GM12878 (cell line): ENCODE measurements around the gene MYOM1. TPM values are rescaled to one million over a fixed set of nuclear protein-coding genes. Genes with fewer than 3 reads are reported as not detected.

Source experiments
- ATAC-seq: fragments of 200-7000 bp; cut with Tn5 transposase; 3 replicates; pipeline ENCODE4 v1.9.1; 2020; ENCODE audit warnings: mild to moderate bottlenecking, moderate library complexity
- BruUV-seq: library from RNA; stranded (reverse); fragments of 400-500 nt; replicated peaks from 2 replicates; lab custom pipeline; 2021; lab: Mats Ljungman, UMichigan
- CTCF ChIA-PET: fragments of 300-600 bp; sonication (Branson Sonifier 250); formaldehyde crosslinking; extraction: SDS; loops from one replicate; lab custom pipeline; 2021; ENCODE audit warnings: inconsistent platforms; lab: Yijun Ruan, JAX
- POLR2A ChIA-PET: fragments of 350-600 bp; formaldehyde crosslinking; extraction: SDS; loops from one replicate; lab custom pipeline; 2021; ENCODE audit warnings: inconsistent platforms; lab: Charles Lee
- RAD21 ChIA-PET: fragments of 300-600 bp; sonication (Branson Sonifier 250); formaldehyde crosslinking; loops from one replicate; lab custom pipeline; 2023; ENCODE audit warnings: antibody characterized with exemption; ENCODE audit not compliant: unreplicated experiment; lab: Charles Lee
- SMC1A ChIA-PET: fragments of 300-600 bp; sonication (Branson Sonifier 250); formaldehyde crosslinking; loops from one replicate; lab custom pipeline; 2023; ENCODE audit not compliant: unreplicated experiment, uncharacterized antibody; lab: Charles Lee
- DNase-seq: peaks from one replicate; pipeline ENCODE4 v3.0.0-alpha.2; 2011; ENCODE audit warnings: low read depth, low spot score
- FAIRE-seq: peaks from 3 replicates; lab custom pipeline; 2011; peaks lifted over from hg19 to GRCh38; lab: Jason Lieb, UNC
- H2AFZ ChIP-seq: 2 replicates; pipeline ENCODE4 v1.6.0; 2011; ENCODE audit warnings: low read depth, low read length, control low read depth; ENCODE audit not compliant: control insufficient read depth
- H3K27ac ChIP-seq: 2 replicates; pipeline ENCODE4 v1.5.1; 2011; ENCODE audit warnings: control low read depth; ENCODE audit not compliant: control insufficient read depth, insufficient read depth
- H3K27me3 ChIP-seq, 2 experiments: replicated peaks in 1 of 2; 2 replicates each; pipeline versions ENCODE4 v1.6.0 to v1.6.1; 2011; ENCODE audit warnings: low read length in 1 of 2; ENCODE audit not compliant: control insufficient read depth in 2 of 2, insufficient read depth in 2 of 2
- H3K36me3 ChIP-seq, 2 experiments: 2 replicates each; pipeline ENCODE4 v1.5.1; 2011; ENCODE audit warnings: low read length in 1 of 2; ENCODE audit not compliant: control insufficient read depth in 2 of 2, insufficient read depth in 2 of 2
- H3K4me1 ChIP-seq: 2 replicates; pipeline ENCODE4 v1.6.1; 2011; ENCODE audit warnings: mild to moderate bottlenecking, low read length, moderate library complexity, mixed read lengths; ENCODE audit not compliant: control insufficient read depth, insufficient read depth
- H3K4me2 ChIP-seq: 2 replicates; pipeline ENCODE4 v1.6.0; 2011; ENCODE audit warnings: control low read depth; ENCODE audit not compliant: control insufficient read depth, insufficient read depth
- H3K4me3 ChIP-seq: fragments of 200-600 bp; sonication (generic); 2 replicates; pipeline ENCODE4 v1.5.1; 2016
- H3K79me2 ChIP-seq: 2 replicates; pipeline ENCODE4 v1.6.0; 2011; ENCODE audit warnings: low read length; ENCODE audit not compliant: control insufficient read depth, insufficient read depth
- H3K9ac ChIP-seq: 2 replicates; pipeline ENCODE4 v1.8.0; 2011; ENCODE audit warnings: low read length, control low read depth, mixed read lengths; ENCODE audit not compliant: control insufficient read depth, insufficient read depth
- H3K9me3 ChIP-seq: replicated peaks from 3 replicates; pipeline ENCODE4 v1.5.1; 2011; ENCODE audit warnings: mild to moderate bottlenecking, low read length; ENCODE audit not compliant: control insufficient read depth, insufficient read depth
- H4K20me1 ChIP-seq: 2 replicates; pipeline ENCODE4 v1.6.0; 2011; ENCODE audit not compliant: control insufficient read depth, insufficient read depth
- BHLHE40 ChIP-seq, 2 experiments: fragments of 450-650 bp in 1 of 2; IDR thresholded peaks; 2 replicates each; pipeline ENCODE4 v1.6.1; 2011 to 2017; ENCODE audit warnings: low read depth in 2 of 2, borderline replicate concordance in 1 of 2, improper control_type of control experiment in 1 of 2, low read length in 1 of 2, mild to moderate bottlenecking in 1 of 2
- CBFB ChIP-seq: IDR thresholded peaks from 2 replicates; pipeline ENCODE4 v1.6.1; 2016; ENCODE audit warnings: antibody characterized with exemption, low read depth
- CEBPB ChIP-seq, 2 experiments: fragments of 150-350 bp in 1 of 2; IDR thresholded peaks; 2 replicates each; pipeline ENCODE4 v1.6.1; 2012 to 2014; ENCODE audit warnings: low read depth in 2 of 2, low read length in 2 of 2, borderline replicate concordance in 1 of 2, inconsistent platforms in 1 of 2
- EZH2 ChIP-seq: IDR thresholded peaks from 2 replicates; pipeline ENCODE4 v1.6.1; 2012; ENCODE audit warnings: low read depth, mild to moderate bottlenecking, control low read depth, inconsistent platforms, low read length, borderline replicate concordance; ENCODE audit not compliant: control insufficient read depth
- GABPA ChIP-seq: IDR thresholded peaks from 2 replicates; pipeline ENCODE4 v1.6.1; 2014; ENCODE audit warnings: antibody characterized with exemption, low read depth, mild to moderate bottlenecking, inconsistent platforms
- MYB ChIP-seq: fragments of 150-350 bp; IDR thresholded peaks from 2 replicates; pipeline ENCODE4 v1.6.1; 2014; ENCODE audit warnings: mild to moderate bottlenecking, low read depth, low read length, borderline replicate concordance
- POLR2AphosphoS5 ChIP-seq: IDR thresholded peaks from 2 replicates; pipeline ENCODE4 v1.6.1; 2011; ENCODE audit warnings: mild to moderate bottlenecking, low read length, inconsistent platforms
- TAF1 ChIP-seq: IDR thresholded peaks from 2 replicates; pipeline ENCODE4 v1.6.1; 2011; ENCODE audit warnings: mild to moderate bottlenecking, low read depth, low read length, borderline replicate concordance
- TCF12 ChIP-seq: IDR thresholded peaks from 2 replicates; pipeline ENCODE4 v1.6.1; 2011; ENCODE audit warnings: low read depth, mild to moderate bottlenecking, low read length
- WGBS: methylation state at CpG from one replicate; pipeline ENCODE4 v1.1.6; 2016; ENCODE audit warnings: low lambda C conversion rate; ENCODE audit not compliant: insufficient replicate concordance, insufficient coverage; ENCODE audit errors: missing lambda C conversion rate; 5-methylcytosine and 5-hydroxymethylcytosine counted together
- in situ Hi-C: fragments of 300-500 bp; cut with MboI; formaldehyde crosslinking; loops from 9 replicates; pipeline ENCODE4 v1.14.3; 2018; ENCODE audit warnings: mixed read lengths
- intact Hi-C: fragments of 100-400 bp; cut with micrococcal nuclease; formaldehyde crosslinking; loops from one replicate; pipeline ENCODE4 v1.14.2; 2022; ENCODE audit not compliant: unreplicated experiment
- polyA plus RNA-seq, 11 experiments: library from polyadenylated mRNA; depleted of rRNA in 4 of 11; unstranded in 6 of 11; stranded (reverse) in 5 of 11; fragments of >200 nt; fragmentation: Nextera tagmentation in 4 of 11; fragmentation: Illumina TruSeq in 1 of 11; extraction: Ambion mirVana in 4 of 11; extraction: Trizol in 1 of 11; gene quantifications; 1 replicate in 1 of 11; 2 replicates in 10 of 11; pipeline versions ENCODE4 v1.2.1 to v1.2.3, GENCODE V29; 2011 to 2016; ENCODE audit warnings: inconsistent platforms in 2 of 11, missing spikeins in 2 of 11, low read depth in 1 of 11
- total RNA-seq, 4 experiments: library from RNA; depleted of rRNA in 3 of 4; stranded (reverse); fragments of >200 nt in 3 of 4; fragmentation: Illumina TruSeq in 1 of 4; extraction: Trizol in 1 of 4; gene quantifications; 2 replicates each; pipeline versions ENCODE4 v1.2.1 to v1.2.3, GENCODE V29; 2013 to 2021
- TF ChIP-seq, protein P1 (sequence below): fragments of 450-650 bp; IDR thresholded peaks from 2 replicates; pipeline ENCODE4 v1.6.1; 2016; ENCODE audit warnings: mild to moderate bottlenecking
- TF ChIP-seq, protein P2 (sequence below): IDR thresholded peaks from 2 replicates; pipeline ENCODE4 v1.6.1; 2011; ENCODE audit warnings: low read depth, low read length, improper control_type of control experiment, borderline replicate concordance
- TF ChIP-seq, protein P3 (sequence below): fragments of 450-650 bp; formaldehyde crosslinking; IDR thresholded peaks from 2 replicates; pipeline ENCODE4 v1.4.0; 2020; ENCODE audit warnings: mild to moderate bottlenecking, moderate library complexity
- TF ChIP-seq, protein P4 (sequence below): IDR thresholded peaks from 2 replicates; pipeline ENCODE4 v1.6.1; 2012; ENCODE audit warnings: low read depth, low read length, improper control_type of control experiment

Gene MYOM1
- total and polyA plus RNA-seq, 10 of the 15 experiments (the other 5 are each of a cell fraction or from before 2014, with no cell fraction given), result 0.06 to 1.0 (median 0.57) TPM

DNA sequence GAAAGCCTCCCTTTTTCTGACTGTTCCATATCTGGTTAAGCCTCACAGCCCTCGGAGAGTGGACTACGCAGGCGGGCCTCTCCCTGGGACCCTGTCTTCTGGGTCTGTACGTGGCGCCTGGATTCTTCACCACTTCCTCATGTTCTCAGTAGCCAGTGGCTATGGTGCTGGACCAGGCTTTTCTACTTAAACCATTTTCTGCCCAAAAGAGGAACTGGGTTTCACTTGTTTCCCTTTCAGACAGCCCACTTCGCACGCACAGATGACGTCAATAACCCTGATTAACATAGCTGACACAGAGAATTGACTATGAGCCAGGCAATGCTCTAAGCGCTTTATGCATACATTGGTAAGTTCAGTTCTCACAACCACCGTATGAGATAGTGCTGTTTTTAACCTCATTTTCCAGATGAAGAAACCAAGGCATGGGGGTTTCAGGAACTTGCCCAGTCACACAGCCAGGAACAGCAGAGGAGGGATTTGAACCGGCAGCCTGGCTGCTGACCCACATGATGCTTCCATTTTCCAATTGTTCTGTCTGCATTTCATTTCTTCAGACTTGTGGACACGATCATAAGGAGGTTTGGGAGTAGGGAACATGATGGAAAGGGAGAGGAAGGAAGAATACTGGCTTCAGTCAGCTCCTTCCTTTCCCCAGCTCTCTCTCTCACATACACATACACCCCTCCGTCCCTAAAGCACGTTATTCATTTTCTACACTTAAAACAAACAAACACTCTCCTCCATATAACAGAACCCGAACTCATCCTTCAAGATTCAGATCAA lies 41.7 kb downstream of the MYOM1 start:
- Histone ChIP-seq H4K20me1 (no peaks in the 10 kb centered on the region), H3K27ac (peak overlapping the region; percentile 97), H3K4me2 (peak overlapping the region; percentile 73), H3K79me2 (no peaks in the 10 kb centered on the region), H3K36me3 (no peaks in the 10 kb centered on the region), H3K27me3 (no peaks in the 10 kb centered on the region), H3K4me3 (0 out of 2 replicates have a peak overlapping the region, but pooled peaks have one; percentile 6), H3K9ac (peak overlapping the region; percentile 48), H3K9me3 (no peaks in the 10 kb centered on the region), H3K4me1 (peaks cover 50% of the 10 kb centered on the region), H2AFZ (peak overlapping the region; percentile 43)
- intact Hi-C loops (loop anchor here (1.0 to 10.0 kb wide), 4 partner anchors 25 to 489 kb away; partner anchors contain the start of gene MYL12A), in situ Hi-C loops (no loop called here)
- POLR2A ChIA-PET, result interaction anchor here (0.8 to 2.3 kb wide), 9 partner anchors 22 to 210 kb away, joined by 3 to 10 read pairs (median 3); no protein-coding TSS in a partner anchor
- CTCF ChIA-PET, result interaction anchor here (0.7 to 6.9 kb wide), 10 partner anchors 9 to 216 kb away, joined by 3 to 59 read pairs (median 4); partner anchors contain the start of gene MYL12A
- RAD21 ChIA-PET, result interaction anchor here (0.9 to 3.1 kb wide), 7 partner anchors 15 to 73 kb away, joined by 3 to 22 read pairs (median 7); partner anchors contain the start of gene MYL12A
- BruUV-seq, result TSS peak; percentile 96
- ATAC-seq (peak; percentile 91), DNase-seq (peak; percentile 98), FAIRE-seq (peak; percentile 95)
- SMC1A ChIA-PET, result interaction anchor here (1.1 to 6.2 kb wide), 16 partner anchors 11 to 218 kb away, joined by 3 to 70 read pairs (median 6); partner anchors contain the start of gene MYL12A
- 14% methylated on average over 15 of the region's 15 CpGs for WGBS
- TF ChIP-seq CBFB, result peak; percentile 89; the same call in 1 of the 2 replicates
- TF ChIP-seq, protein P1, sequence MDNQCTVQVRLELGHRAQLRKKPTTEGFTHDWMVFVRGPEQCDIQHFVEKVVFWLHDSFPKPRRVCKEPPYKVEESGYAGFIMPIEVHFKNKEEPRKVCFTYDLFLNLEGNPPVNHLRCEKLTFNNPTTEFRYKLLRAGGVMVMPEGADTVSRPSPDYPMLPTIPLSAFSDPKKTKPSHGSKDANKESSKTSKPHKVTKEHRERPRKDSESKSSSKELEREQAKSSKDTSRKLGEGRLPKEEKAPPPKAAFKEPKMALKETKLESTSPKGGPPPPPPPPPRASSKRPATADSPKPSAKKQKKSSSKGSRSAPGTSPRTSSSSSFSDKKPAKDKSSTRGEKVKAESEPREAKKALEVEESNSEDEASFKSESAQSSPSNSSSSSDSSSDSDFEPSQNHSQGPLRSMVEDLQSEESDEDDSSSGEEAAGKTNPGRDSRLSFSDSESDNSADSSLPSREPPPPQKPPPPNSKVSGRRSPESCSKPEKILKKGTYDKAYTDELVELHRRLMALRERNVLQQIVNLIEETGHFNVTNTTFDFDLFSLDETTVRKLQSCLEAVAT, result peak; percentile 83; the same call in 1 of the 2 replicates
- 0 out of 2 replicates have a peak, but pooled peaks have one; percentile 65 for TF ChIP-seq EZH2
- peak; percentile 85 for TF ChIP-seq POLR2AphosphoS5
- TF ChIP-seq, protein P2, sequence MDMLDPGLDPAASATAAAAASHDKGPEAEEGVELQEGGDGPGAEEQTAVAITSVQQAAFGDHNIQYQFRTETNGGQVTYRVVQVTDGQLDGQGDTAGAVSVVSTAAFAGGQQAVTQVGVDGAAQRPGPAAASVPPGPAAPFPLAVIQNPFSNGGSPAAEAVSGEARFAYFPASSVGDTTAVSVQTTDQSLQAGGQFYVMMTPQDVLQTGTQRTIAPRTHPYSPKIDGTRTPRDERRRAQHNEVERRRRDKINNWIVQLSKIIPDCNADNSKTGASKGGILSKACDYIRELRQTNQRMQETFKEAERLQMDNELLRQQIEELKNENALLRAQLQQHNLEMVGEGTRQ, result no peak; the same call in 1 of the 2 replicates
- TF ChIP-seq, protein P3, sequence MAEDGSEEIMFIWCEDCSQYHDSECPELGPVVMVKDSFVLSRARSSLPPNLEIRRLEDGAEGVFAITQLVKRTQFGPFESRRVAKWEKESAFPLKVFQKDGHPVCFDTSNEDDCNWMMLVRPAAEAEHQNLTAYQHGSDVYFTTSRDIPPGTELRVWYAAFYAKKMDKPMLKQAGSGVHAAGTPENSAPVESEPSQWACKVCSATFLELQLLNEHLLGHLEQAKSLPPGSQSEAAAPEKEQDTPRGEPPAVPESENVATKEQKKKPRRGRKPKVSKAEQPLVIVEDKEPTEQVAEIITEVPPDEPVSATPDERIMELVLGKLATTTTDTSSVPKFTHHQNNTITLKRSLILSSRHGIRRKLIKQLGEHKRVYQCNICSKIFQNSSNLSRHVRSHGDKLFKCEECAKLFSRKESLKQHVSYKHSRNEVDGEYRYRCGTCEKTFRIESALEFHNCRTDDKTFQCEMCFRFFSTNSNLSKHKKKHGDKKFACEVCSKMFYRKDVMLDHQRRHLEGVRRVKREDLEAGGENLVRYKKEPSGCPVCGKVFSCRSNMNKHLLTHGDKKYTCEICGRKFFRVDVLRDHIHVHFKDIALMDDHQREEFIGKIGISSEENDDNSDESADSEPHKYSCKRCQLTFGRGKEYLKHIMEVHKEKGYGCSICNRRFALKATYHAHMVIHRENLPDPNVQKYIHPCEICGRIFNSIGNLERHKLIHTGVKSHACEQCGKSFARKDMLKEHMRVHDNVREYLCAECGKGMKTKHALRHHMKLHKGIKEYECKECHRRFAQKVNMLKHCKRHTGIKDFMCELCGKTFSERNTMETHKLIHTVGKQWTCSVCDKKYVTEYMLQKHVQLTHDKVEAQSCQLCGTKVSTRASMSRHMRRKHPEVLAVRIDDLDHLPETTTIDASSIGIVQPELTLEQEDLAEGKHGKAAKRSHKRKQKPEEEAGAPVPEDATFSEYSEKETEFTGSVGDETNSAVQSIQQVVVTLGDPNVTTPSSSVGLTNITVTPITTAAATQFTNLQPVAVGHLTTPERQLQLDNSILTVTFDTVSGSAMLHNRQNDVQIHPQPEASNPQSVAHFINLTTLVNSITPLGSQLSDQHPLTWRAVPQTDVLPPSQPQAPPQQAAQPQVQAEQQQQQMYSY, result no peak
- TF ChIP-seq MYB, result 0 out of 2 replicates have a peak, but pooled peaks have one; percentile 26
- TF ChIP-seq BHLHE40 (IDR thresholded peaks at IDR 0.05; ENCODE audit: borderline replicate concordance in 1 of 2, low read depth in 2 of 2, low read length in 1 of 2), result peak; percentile 78 to 89
- TF ChIP-seq, protein P4, sequence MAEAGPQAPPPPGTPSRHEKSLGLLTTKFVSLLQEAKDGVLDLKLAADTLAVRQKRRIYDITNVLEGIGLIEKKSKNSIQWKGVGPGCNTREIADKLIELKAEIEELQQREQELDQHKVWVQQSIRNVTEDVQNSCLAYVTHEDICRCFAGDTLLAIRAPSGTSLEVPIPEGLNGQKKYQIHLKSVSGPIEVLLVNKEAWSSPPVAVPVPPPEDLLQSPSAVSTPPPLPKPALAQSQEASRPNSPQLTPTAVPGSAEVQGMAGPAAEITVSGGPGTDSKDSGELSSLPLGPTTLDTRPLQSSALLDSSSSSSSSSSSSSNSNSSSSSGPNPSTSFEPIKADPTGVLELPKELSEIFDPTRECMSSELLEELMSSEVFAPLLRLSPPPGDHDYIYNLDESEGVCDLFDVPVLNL, result no peak
- TF ChIP-seq TCF12, result peak; percentile 85
- TF ChIP-seq TAF1, result peak; percentile 47; the same call in 1 of the 2 replicates
- 0 out of 2 replicates have a peak, but pooled peaks have one; percentile 44 for TF ChIP-seq GABPA
- no peak for TF ChIP-seq CEBPB (IDR thresholded peaks at IDR 0.05; ENCODE audit: borderline replicate concordance in 1 of 2, low read depth in 2 of 2, low read length in 2 of 2)
